ENCODE measurements around the gene ALDH2.

- TF ChIP-seq POLR2A (IDR thresholded peaks at IDR 0.05) (no peak), CTCF (IDR thresholded peaks at IDR 0.05) (no peak)
These were observed 60.3 kb downstream of the ALDH2 start for GRCh38 chr12:111826992-111827391.
